OCI-LY3 (cell line): ENCODE measurements around the gene MINK1.

Experiments used
- CTCF ChIP-seq: fragments of 200-600, 300-600 bp; sonication (generic); IDR thresholded peaks from 2 replicates; pipeline ENCODE4 v1.5.1; 2014; ENCODE audit warnings: antibody characterized with exemption, low read length, low read depth
- EZH2phosphoT487 ChIP-seq: fragments of 200-600 bp; shearing (Covaris generic); IDR thresholded peaks from 2 replicates; pipeline ENCODE4 v1.6.1; 2018; ENCODE audit warnings: antibody characterized with exemption, mixed run types, low read depth

- TF ChIP-seq CTCF (no peak), EZH2phosphoT487 (no peak)
Observed at GRCh38 chr17:4839965-4840892, 7.1 kb downstream of the MINK1 start.
